Endothelial cell of umbilical vein (primary cell): ENCODE measurements around the gene SDCBP2. TPM values are rescaled to one million over a fixed set of nuclear protein-coding genes. Genes with fewer than 3 reads are reported as not detected.

Experiments
- BruUV-seq: library from RNA; stranded (reverse); fragments of 400-500 nt; replicated peaks from 2 replicates; lab custom pipeline; 2021; lab: Mats Ljungman, UMichigan
- CTCF ChIA-PET: fragments of 300-600, 350-600 bp; sonication (Branson Sonifier 250); formaldehyde crosslinking; loops from one replicate; lab custom pipeline; 2021; ENCODE audit warnings: antibody characterized with exemption, inconsistent platforms; lab: Charles Lee
- POLR2A ChIA-PET: fragments of 300-600, 350-600 bp; sonication (Branson Sonifier 250); formaldehyde crosslinking; loops from one replicate; lab custom pipeline; 2021; ENCODE audit warnings: antibody characterized with exemption, inconsistent platforms; lab: Charles Lee
- DNase-seq: peaks from one replicate; pipeline ENCODE4 v3.0.0-alpha.2; 2011; ENCODE audit warnings: low read depth, low spot score
- FAIRE-seq: peaks from 2 replicates; lab custom pipeline; 2011; peaks lifted over from hg19 to GRCh38; lab: Jason Lieb, UNC
- H2AFZ ChIP-seq: 2 replicates; pipeline ENCODE4 v1.6.0; 2012; ENCODE audit warnings: low read depth, low read length, control low read depth, inconsistent platforms
- H3K27ac ChIP-seq: 2 replicates; pipeline ENCODE4 v1.5.1; 2011; ENCODE audit warnings: low read depth, mild to moderate bottlenecking, control low read depth, low read length, moderate library complexity; ENCODE audit not compliant: insufficient read depth
- H3K27me3 ChIP-seq, 2 experiments: 2 replicates each; pipeline versions ENCODE4 v1.6.0 to v1.6.1; 2011; ENCODE audit warnings: low read length in 2 of 2, mixed read lengths in 1 of 2; ENCODE audit not compliant: control insufficient read depth in 2 of 2, insufficient read depth in 2 of 2
- H3K36me3 ChIP-seq, 2 experiments: 2 replicates in 1 of 2; 3 replicates in 1 of 2; pipeline ENCODE4 v1.5.1; 2011; ENCODE audit warnings: low read length in 2 of 2, mild to moderate bottlenecking in 1 of 2, moderate library complexity in 1 of 2; ENCODE audit not compliant: control insufficient read depth in 2 of 2, insufficient read depth in 2 of 2; ENCODE audit errors: extremely low read depth in 1 of 2
- H3K4me1 ChIP-seq: 3 replicates; pipeline ENCODE4 v1.5.1; 2011; ENCODE audit warnings: mild to moderate bottlenecking, low read length; ENCODE audit not compliant: control insufficient read depth, insufficient read depth; ENCODE audit errors: extremely low read depth
- H3K4me2 ChIP-seq: 2 replicates; pipeline ENCODE4 v1.6.1; 2011; ENCODE audit warnings: low read length, control low read depth, mixed read lengths; ENCODE audit not compliant: insufficient read depth
- H3K4me3 ChIP-seq, 3 experiments: fragments of 200-600 bp in 1 of 3; sonication (generic), shearing (Covaris generic) in 1 of 3; replicated peaks in 1 of 3; 2 replicates each; pipeline ENCODE4 v1.5.1; 2011 to 2016; ENCODE audit warnings: control low read depth in 3 of 3, low read length in 3 of 3, mild to moderate bottlenecking in 2 of 3, inconsistent platforms in 1 of 3, low read depth in 1 of 3, moderate library complexity in 1 of 3; ENCODE audit not compliant: insufficient read depth in 1 of 3
- H3K79me2 ChIP-seq: 2 replicates; pipeline ENCODE4 v1.6.0; 2012; ENCODE audit warnings: low read length, inconsistent platforms; ENCODE audit not compliant: control insufficient read depth, insufficient read depth
- H3K9ac ChIP-seq: replicated peaks from 2 replicates; pipeline ENCODE3; 2011; ENCODE audit warnings: low read length, control low read depth; ENCODE audit not compliant: insufficient read depth; ENCODE audit errors: extremely low read depth
- H3K9me1 ChIP-seq: replicated peaks from 3 replicates; pipeline ENCODE4 v1.6.0; 2011; ENCODE audit warnings: mild to moderate bottlenecking, low read length; ENCODE audit not compliant: control insufficient read depth, insufficient read depth; ENCODE audit errors: extremely low read depth
- H3K9me3 ChIP-seq: replicated peaks from 2 replicates; pipeline ENCODE4 v1.5.1; 2012; ENCODE audit warnings: low read length, inconsistent platforms; ENCODE audit not compliant: control insufficient read depth, insufficient read depth
- H4K20me1 ChIP-seq: replicated peaks from 2 replicates; pipeline ENCODE3; 2011; ENCODE audit warnings: mild to moderate bottlenecking, low read length; ENCODE audit not compliant: control insufficient read depth, insufficient read depth; ENCODE audit errors: extremely low read depth
- CTCF ChIP-seq, 2 donors: IDR thresholded peaks; 1 replicate in 1 of 2; 2 replicates in 1 of 2; pipeline ENCODE4 v1.5.1; 2011; ENCODE audit warnings: low read length in 2 of 2, mild to moderate bottlenecking in 2 of 2, moderate library complexity in 2 of 2, control low read depth in 1 of 2, inconsistent platforms in 1 of 2, low read depth in 1 of 2; ENCODE audit not compliant: insufficient read depth in 1 of 2; ENCODE audit errors: extremely low read depth in 1 of 2
- EZH2 ChIP-seq: IDR thresholded peaks from 2 replicates; pipeline ENCODE4 v1.6.1; 2012; ENCODE audit warnings: borderline replicate concordance, low read depth, mild to moderate bottlenecking, moderate library complexity, low read length, inconsistent platforms; ENCODE audit not compliant: severe bottlenecking
- FOS ChIP-seq: IDR thresholded peaks from 2 replicates; pipeline ENCODE4 v1.6.1; 2011; ENCODE audit warnings: mild to moderate bottlenecking, low read length, moderate library complexity, borderline replicate concordance; ENCODE audit not compliant: insufficient read depth
- GATA2 ChIP-seq: IDR thresholded peaks from 2 replicates; pipeline ENCODE4 v1.7.0; 2011; ENCODE audit warnings: low read depth, mild to moderate bottlenecking, moderate library complexity, mixed read lengths, low read length; ENCODE audit not compliant: insufficient read length, insufficient read depth
- JUN ChIP-seq: IDR thresholded peaks from 2 replicates; pipeline ENCODE4 v1.6.1; 2011; ENCODE audit warnings: borderline replicate concordance, low read depth; ENCODE audit not compliant: insufficient read length, insufficient read depth
- MAX ChIP-seq: IDR thresholded peaks from 2 replicates; pipeline ENCODE4 v1.6.1; 2011; ENCODE audit not compliant: insufficient read depth, insufficient read length
- MYC ChIP-seq: IDR thresholded peaks from one replicate; pipeline ENCODE4 v1.6.1; 2011; ENCODE audit warnings: mild to moderate bottlenecking, low read depth, low read length
- POLR2A ChIP-seq: IDR thresholded peaks from 2 replicates; pipeline ENCODE4 v1.6.1; 2012; ENCODE audit warnings: low read depth, mild to moderate bottlenecking, control low read depth, low read length
- POLR2AphosphoS5 ChIP-seq: IDR thresholded peaks from 2 replicates; pipeline ENCODE4 v1.6.1; 2012; ENCODE audit warnings: low read depth, mild to moderate bottlenecking, control low read depth, low read length, moderate library complexity; ENCODE audit not compliant: insufficient read depth
- dilution Hi-C: fragments of 300-500 bp; cut with MboI; formaldehyde crosslinking; loops from one replicate; pipeline ENCODE4 v1.15.0; 2019; ENCODE audit warnings: low sequenced_read_pairs; ENCODE audit not compliant: extremely low pct_ligation_motif_present
- intact Hi-C: fragments of 100-400 bp; cut with micrococcal nuclease; formaldehyde crosslinking; loops from one replicate; pipeline ENCODE4 v1.10.0; 2022
- polyA plus RNA-seq, 4 experiments: library from polyadenylated mRNA; depleted of rRNA in 3 of 4; stranded (reverse) in 3 of 4; unstranded in 1 of 4; fragments of >200 nt; gene quantifications; 2 replicates each; pipeline versions ENCODE4 v1.2.1 to v1.2.3, GENCODE V29; 2011 to 2012; ENCODE audit warnings: missing spikeins in 1 of 4
- total RNA-seq: library from RNA; stranded (reverse); gene quantifications from 2 replicates; pipeline ENCODE4 v1.2.3, GENCODE V29; 2021

Gene SDCBP2
- total and polyA plus RNA-seq, 2 donors (not counting 3 experiments of a cell fraction or from before 2014, with no cell fraction given) = 6.9 to 9.0 TPM

DNA sequence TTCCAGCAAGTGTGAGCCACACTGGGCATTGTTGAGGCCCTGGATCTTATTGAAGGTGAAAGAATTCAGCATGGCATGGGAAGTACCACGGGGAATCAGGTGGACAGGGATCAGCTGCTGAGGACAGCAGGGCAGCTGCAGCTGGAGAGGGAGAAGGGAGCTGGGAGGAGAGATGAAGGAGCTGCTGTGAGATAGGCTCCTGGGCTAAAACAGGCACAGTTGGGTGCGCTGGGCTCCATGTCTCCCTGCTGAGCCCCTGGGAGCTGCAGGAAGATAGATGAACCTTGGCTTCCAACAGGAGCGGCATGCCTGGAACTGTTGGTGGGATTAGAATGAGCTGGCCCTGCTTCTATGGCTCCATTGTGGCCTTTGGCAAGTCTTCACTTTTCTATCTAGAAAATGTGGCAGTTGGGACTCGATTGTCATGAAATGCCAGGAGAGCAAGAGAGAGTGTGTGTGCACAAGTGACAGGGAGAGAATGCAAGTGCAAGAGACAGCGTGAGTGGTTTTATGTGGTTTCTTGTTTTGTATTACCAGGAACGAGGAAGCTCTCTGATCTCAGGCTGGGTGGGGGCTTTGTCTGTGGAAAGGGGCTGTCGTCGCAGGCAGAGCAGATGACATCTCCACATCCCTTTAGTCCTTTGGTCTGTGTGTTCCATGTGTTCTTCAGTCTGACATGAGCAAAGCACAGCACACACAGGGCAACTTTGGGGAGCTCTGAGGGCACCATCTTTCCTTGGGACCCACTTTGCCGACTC is 42.5 kb downstream of the SDCBP2 start:
- H3K4me1 ChIP-seq = no peaks in the 10 kb centered on the region
- H3K9me3 ChIP-seq = no peaks in the 10 kb centered on the region
- no peaks in the 10 kb centered on the region for H3K27me3 ChIP-seq
- H3K9me1 ChIP-seq = no peaks in the 10 kb centered on the region
- dilution Hi-C loops = no loop called here
- H4K20me1 ChIP-seq = no peaks in the 10 kb centered on the region
- no peaks in the 10 kb centered on the region for H3K79me2 ChIP-seq
- intact Hi-C loops = no loop called here
- H3K36me3 ChIP-seq = no peaks in the 10 kb centered on the region
- TF ChIP-seq JUN = no peak
- no peak for TF ChIP-seq POLR2A
- TF ChIP-seq CTCF (IDR thresholded peaks at IDR 0.05; ENCODE audit: extremely low read depth in 1 of 2, insufficient read depth in 1 of 2, low read depth in 1 of 2, low read length in 2 of 2) = no peak
- no peak for TF ChIP-seq POLR2AphosphoS5
- no peak for TF ChIP-seq MYC
- TF ChIP-seq GATA2 = no peak
- no peak for TF ChIP-seq FOS
- TF ChIP-seq MAX = no peak
- no peak for TF ChIP-seq EZH2
- H3K4me2 ChIP-seq = no peak overlapping the region
- DNase-seq (no peak), FAIRE-seq (no peak)
- POLR2A ChIA-PET = no interaction called here
- no peak overlapping the region for H3K9ac ChIP-seq
- H3K4me3 ChIP-seq = no peak overlapping the region
- H3K27ac ChIP-seq = no peak overlapping the region
- no peak overlapping the region for H2AFZ ChIP-seq
- CTCF ChIA-PET = interaction anchor here (1.1 to 1.2 kb wide), 2 partner anchors 11 to 14 kb away, joined by 3 read pairs; no protein-coding TSS in a partner anchor
- BruUV-seq = no TSS peak
